ENCODE measurements around the gene CNGA3.

DNA sequence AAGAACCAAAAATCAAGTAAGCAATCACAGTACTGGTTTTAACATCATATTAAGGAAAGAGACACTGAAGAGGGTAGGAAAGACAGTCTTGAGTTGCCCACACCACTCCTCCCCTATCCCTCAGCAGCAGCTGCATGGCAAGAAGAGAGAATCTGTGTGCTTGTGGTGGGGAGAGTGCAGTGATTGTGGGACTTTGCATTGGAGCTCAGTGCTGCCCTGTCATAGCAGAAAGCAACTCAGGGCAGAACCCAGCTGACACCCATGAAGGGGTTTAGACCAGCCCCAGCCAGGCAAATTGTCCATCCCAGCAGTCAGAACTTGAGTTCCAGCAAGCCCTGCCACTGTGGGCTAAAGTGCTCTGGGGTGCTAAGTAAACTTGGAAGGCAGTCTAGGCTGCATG, 57.6 kb downstream of the CNGA3 start:
- TF ChIP-seq, protein P1, sequence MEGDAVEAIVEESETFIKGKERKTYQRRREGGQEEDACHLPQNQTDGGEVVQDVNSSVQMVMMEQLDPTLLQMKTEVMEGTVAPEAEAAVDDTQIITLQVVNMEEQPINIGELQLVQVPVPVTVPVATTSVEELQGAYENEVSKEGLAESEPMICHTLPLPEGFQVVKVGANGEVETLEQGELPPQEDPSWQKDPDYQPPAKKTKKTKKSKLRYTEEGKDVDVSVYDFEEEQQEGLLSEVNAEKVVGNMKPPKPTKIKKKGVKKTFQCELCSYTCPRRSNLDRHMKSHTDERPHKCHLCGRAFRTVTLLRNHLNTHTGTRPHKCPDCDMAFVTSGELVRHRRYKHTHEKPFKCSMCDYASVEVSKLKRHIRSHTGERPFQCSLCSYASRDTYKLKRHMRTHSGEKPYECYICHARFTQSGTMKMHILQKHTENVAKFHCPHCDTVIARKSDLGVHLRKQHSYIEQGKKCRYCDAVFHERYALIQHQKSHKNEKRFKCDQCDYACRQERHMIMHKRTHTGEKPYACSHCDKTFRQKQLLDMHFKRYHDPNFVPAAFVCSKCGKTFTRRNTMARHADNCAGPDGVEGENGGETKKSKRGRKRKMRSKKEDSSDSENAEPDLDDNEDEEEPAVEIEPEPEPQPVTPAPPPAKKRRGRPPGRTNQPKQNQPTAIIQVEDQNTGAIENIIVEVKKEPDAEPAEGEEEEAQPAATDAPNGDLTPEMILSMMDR (IDR thresholded peaks at IDR 0.05), result no peak
- TF ChIP-seq POLR2A (IDR thresholded peaks at IDR 0.05), result no peak
